GM18909 (cell line): ENCODE data around the gene ACKR3.

Source experiments
- ATAC-seq: cut with Tn5 transposase; IDR thresholded peaks from one replicate; pipeline ENCODE4 v1.9.1; 2021; ENCODE audit warnings: mild to moderate bottlenecking; ENCODE audit not compliant: unreplicated experiment, poor library complexity

Gene ACKR3

DNA sequence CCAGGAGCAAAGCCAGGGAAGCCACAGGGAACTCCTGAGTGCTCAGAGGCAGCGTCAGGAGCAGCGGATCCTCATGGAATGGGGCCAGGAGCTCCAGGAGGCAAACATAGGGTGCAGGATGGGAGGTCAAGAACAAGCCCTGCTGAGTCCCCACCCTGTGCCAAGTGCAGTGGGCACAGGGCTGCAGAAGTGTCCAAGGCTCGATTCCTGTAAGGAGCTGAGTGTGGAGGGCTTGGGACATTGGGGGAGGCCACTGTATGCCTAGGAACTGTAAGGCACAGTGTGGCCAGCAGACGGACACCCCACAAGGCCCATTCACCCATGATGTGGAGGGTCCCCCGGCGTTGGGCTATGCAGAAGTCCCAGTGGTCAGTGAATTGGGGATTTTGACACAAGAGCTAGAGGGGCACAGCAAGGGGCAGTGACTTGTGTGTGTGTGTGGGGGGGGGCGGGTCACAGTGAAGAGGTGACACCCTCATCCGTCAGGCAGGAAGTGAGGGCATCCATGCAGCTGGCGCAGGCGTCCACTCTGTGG is 55.6 kb downstream of the ACKR3 start:
- ATAC-seq: no peak

DNA sequence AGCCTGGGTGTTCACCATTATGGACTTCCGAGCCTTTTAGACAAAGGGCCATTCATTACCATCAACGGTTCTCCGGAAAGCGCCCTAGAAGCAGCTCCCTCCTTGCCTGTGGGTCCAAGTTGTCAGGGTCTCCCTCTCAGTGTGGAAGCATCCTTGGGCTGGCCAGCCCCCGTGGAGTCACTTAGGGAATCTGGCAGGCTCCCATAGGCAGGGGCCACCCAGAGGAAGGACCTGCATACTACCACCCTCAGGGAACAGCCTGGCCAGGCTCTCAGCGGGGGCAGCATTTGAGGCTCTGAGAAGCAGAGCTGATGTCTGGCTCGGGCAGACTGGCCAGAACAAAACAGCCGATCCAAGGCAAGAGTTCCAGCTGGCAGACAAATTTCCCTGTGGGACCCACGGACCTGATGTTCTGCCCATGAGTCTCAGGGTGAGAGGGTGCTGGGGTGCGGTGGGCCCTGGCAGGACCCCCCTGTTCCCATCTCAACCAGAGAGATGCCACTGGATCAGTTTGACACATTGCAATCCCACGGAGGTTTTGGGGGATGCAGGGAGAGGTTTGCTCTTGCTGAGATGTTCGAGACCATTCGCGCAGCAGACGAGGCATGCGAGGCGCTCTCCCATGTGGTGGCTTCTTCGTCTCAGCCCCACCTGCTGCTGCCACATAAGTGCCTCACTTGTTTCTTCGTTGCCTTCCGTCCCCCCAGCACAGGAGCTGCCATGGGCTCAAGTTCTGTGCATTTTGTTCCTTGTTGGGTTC is 56.9 kb downstream of the ACKR3 start:
- ATAC-seq: no peak

DNA sequence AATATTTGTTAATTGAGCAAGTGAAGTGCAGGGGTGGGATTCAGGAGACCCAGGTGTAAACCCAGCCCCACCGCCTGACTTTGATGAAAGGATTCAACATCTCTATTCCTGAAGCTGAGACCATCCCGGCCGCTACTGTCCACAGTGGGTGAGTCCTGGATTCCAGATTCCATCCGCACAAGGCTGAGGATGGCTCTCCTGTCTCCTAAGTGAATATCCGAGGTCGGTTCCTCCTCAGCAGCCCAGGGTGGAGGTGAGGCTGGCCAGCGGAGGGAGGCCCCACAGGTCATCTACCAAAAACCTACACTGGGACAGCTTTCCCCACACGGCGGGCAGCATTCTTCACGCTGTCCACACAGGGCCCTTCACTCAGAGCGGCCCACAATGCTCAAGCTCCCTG is 57.6 kb downstream of the ACKR3 start:
- ATAC-seq: no peak

DNA sequence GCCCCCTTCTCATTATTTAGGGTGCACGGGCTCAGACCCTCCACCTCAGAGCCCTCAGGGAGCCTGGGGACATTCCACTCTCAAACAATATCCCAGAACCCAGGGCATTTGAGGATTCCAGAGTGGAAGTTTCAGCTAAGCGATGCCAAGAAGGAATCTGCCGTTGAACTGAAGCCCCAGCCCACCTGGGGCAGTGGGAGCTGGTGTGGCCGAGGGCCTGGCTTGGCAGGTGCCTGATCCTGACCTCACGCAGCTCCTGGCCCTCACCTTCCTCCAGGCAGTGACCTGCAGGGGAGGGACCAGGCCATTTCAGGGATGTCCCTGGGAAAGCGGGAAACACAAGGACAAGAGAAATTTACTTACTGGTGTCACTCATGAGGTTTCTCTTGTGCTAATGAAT is 58.2 kb downstream of the ACKR3 start:
- no peak for ATAC-seq

DNA sequence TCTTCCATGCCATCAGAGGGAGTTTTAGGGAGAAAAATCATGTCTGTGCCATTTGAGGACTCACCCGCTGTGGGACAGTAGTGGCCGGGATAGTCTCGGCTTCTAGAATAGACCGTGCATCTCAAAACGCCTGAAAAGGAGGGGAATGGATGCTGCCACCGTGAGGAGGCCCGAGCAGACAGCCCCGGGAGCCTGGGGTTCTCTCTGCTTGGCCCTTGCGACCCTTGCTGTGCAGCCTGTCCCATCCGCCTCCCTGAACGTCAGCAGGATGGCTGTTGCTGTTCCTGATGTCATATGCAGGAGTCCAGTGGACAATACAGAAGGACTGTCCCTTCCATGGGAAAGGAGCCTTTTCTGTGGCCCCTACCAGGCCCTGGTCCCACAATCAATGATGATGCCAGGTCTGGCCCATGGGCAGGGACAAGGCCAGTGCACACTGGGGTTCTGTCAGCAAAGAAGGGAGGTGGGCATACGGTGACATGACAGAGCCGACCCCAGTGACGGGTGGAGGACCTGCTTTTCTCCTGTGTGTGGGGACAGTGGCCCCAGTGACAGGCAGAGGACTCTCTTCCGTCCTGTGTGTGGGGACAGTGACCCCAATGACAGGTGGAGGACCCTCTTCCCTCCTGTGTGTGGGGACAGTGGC is 58.8 kb downstream of the ACKR3 start:
- no peak for ATAC-seq

DNA sequence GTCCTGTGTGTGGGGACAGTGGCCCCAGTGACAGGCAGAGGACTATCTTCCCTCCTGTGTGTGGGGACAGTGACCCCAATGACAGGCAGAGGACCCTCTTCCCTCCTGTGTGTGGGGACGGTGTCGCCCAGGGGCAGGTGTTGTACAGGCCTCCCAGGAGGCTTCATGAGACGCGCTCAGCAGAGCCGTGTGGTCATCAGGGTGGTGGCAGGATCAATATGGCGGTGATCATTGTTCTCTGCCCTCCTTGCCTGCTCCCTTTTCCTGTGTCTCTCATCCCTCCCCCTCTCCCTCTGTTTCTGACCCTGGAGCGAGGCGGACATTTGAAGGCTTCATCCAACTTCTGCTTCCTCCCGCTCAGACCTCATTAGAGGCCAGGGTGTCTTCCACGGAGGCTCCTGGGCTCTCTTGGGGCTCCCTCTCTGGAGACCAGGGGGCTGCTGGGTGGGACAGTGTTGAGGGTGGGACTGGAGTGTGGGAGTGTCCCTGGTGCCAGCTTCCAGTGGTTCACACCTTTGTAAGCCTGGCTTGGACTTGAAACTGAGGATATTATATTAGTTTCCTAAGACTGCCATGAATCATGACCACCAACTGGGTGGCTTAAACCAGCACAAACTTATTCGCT is 59.5 kb downstream of the ACKR3 start:
- ATAC-seq: no peak

DNA sequence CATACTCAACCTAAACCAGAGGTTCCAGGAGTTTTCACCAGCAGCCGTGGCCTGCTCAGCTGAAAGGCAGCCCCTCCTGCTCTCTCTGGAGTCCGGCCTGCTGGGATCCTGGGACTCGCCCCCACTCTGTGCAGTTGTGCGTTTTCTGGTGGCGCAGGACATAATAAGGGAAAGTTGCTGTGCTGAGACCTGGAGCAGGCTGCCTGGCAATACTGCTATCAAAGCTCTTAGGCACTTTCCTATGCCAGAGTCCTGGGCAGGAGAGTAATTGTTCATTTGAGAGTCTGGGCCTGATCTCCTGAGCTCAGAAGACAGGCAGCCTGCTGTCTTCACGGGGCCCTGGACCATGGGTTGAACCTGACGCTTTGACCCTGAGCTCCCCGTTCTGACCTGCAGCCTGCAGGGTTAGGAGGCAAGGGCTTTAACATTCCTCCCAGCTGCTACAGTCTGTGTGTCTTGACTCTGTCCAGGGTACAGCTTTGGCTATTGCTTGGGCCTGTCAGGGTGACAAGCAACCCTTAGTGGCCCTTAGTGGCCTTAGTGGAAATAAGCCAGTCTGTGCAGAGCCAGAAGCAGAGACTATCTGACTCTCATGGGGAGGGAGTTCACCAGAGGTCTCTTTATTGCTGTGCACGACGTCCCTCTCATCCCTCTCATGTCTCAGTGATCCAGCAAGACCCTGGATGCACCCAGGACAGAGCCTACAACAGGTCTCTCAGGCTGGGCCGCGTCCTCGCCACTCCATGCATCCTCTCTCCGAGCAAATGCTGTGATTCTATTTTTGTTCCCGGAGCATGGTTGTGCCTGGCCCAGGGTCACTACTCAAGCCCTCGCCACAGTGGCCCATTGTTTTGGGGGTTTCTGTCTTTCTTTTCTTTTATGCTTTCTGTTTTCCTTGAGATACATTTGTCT is 60.6 kb downstream of the ACKR3 start:
- ATAC-seq: no peak

DNA sequence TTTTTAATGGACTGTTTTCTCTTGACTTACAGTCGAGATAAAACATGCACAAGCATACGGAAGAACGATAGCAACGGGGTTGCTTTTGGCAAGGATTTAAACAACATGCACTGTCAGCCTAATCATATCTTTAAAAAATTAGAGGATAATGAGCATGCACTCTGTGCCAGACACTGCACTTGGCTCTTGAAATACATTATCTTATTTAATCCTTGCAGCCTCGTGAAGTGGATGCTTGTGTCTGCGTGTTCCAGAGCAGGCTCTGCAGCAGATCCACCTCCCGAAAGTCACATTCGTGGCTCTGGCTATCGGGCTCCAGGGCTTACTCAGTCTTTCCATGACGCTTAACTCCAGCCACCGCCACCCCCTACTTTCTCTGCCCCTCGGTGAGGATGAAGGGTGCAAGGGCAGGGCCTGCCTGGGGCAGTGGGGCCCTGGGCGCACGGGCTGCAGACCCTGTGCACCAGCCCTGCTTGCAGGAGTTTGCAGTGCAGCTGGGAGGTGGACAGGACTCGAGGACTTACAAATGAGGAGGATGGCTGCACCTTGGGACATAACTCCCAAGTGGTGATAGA is 61.7 kb downstream of the ACKR3 start:
- no peak for ATAC-seq

DNA sequence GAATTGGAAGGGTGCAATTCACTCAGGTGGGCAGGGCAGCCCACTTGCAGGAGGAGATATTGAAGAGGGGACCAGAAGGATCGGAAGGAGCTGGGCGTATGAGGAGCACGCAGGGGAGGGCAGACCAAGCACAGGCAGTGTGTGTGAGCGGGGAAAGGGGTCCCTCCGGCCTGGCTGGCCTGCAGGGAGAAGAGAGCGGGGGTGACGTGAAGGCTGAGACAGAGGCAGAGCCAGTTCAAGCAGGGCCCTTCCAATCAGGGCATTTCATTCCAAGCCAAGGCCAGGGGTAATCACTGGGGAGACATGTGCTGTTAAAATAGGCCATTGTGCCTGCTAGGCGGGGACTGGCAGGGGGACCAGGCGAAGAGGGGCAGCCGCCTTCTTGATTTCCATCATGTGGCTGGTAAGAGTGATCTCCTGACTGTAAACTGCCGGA is 62.2 kb downstream of the ACKR3 start:
- ATAC-seq: no peak
